AG04449 (cell line): ENCODE results near the gene HHATL.

Experiments
- CTCF ChIA-PET: fragments of 350-600 bp; formaldehyde crosslinking; extraction: SDS; loops from one replicate; lab custom pipeline; 2021; ENCODE audit warnings: antibody characterized with exemption; lab: Yijun Ruan, JAX
- POLR2A ChIA-PET: fragments of 400-600, 350-600 bp; formaldehyde crosslinking; extraction: SDS; loops from one replicate; lab custom pipeline; 2020; ENCODE audit warnings: antibody characterized with exemption, inconsistent platforms; lab: Yijun Ruan, JAX
- DNase-seq: peaks from one replicate; pipeline ENCODE4 v3.0.0-alpha.2; 2010; ENCODE audit warnings: low read depth, low spot score
- H3K4me3 ChIP-seq: 2 replicates; pipeline ENCODE4 v1.5.1; 2011; ENCODE audit warnings: low read depth, mild to moderate bottlenecking, control low read depth, low read length
- TF ChIP-seq, protein P1 (sequence below): IDR thresholded peaks from one replicate; pipeline ENCODE4 v1.5.1; 2011; ENCODE audit warnings: mild to moderate bottlenecking, moderate library complexity, low read length, control low read depth, inconsistent platforms; ENCODE audit not compliant: insufficient read depth; ENCODE audit errors: missing control alignments

HHATL gene

DNA sequence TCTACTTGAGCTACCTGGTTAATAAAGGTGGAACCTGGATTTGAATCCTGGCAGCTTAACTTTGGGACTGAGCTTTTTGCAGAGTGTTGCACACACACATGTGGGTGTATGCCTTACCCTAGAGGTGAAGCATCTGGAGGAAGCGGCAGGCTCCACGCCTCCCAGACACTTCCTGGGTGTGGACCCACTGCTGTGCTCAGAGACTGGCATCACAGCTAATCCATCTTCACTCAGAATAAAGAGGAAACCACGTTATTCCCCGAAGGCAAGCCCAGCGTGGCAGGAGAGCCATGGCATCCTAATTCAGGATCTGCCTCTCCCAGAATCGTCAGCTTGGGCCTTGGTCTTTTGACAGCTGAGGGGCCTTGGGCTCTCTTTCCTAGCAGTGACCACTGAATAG lies 45.0 kb upstream of the HHATL start:
- CTCF ChIA-PET, result interaction anchor here (1.0 to 7.8 kb wide), 4 partner anchors 9 to 96 kb away, joined by 3 to 67 read pairs (median 6); partner anchors contain the start of gene ZBTB47
- no peak for DNase-seq
- TF ChIP-seq, protein P1, sequence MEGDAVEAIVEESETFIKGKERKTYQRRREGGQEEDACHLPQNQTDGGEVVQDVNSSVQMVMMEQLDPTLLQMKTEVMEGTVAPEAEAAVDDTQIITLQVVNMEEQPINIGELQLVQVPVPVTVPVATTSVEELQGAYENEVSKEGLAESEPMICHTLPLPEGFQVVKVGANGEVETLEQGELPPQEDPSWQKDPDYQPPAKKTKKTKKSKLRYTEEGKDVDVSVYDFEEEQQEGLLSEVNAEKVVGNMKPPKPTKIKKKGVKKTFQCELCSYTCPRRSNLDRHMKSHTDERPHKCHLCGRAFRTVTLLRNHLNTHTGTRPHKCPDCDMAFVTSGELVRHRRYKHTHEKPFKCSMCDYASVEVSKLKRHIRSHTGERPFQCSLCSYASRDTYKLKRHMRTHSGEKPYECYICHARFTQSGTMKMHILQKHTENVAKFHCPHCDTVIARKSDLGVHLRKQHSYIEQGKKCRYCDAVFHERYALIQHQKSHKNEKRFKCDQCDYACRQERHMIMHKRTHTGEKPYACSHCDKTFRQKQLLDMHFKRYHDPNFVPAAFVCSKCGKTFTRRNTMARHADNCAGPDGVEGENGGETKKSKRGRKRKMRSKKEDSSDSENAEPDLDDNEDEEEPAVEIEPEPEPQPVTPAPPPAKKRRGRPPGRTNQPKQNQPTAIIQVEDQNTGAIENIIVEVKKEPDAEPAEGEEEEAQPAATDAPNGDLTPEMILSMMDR, result no peak
- POLR2A ChIA-PET, result interaction anchor here (0.5 kb wide), 1 partner anchor 64 kb away, joined by 3 read pairs; no protein-coding TSS in a partner anchor
- H3K4me3 ChIP-seq, result no peak overlapping the region

DNA sequence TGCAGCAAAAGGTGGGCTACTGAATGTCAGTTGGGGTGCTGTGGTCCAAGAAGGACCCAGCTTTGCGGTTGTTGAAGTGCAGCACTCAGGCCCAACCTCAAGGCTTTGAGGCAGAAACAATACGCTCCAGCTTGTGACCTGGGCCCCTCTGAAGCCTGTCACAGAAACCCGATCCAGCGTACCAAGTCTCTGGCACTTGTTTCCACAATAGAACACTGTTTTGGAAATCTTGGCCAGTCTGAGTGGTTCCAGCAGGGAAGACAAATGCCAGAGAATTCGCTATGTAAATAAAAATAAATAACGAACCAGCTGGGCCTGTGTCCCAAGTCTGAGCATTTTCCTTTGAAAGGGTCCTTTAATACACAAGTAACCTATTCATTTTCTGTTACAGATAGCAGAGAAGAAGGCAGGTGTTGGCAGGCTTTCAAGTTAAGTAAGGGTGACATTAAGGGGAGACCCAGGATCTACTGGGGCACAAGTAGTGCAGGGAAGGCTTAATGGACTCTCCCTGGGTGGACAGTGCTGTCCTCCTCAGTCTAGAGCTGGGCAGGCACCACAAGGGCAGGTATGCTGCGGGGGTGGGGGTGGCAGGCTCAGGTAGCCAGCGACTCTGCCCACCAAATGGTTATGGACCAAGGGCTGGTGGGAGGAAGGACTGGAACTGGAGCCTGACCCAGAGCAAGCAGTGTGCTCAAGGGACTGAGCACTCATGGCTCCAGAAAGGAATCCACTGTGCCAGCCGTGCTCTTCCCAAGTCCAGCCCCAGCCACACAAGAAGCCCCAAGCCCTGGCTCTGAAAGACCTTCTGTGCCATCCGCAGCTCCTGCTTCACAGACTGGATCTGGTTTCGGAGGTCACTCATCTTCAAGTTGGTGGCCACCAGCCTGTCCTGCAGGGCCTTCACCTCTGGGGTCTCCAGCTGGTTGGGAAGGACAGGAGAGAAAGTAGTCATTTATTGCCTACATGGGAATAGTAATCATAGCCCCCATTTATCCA lies 44.2 kb upstream of the HHATL start:
- no peak for DNase-seq

DNA sequence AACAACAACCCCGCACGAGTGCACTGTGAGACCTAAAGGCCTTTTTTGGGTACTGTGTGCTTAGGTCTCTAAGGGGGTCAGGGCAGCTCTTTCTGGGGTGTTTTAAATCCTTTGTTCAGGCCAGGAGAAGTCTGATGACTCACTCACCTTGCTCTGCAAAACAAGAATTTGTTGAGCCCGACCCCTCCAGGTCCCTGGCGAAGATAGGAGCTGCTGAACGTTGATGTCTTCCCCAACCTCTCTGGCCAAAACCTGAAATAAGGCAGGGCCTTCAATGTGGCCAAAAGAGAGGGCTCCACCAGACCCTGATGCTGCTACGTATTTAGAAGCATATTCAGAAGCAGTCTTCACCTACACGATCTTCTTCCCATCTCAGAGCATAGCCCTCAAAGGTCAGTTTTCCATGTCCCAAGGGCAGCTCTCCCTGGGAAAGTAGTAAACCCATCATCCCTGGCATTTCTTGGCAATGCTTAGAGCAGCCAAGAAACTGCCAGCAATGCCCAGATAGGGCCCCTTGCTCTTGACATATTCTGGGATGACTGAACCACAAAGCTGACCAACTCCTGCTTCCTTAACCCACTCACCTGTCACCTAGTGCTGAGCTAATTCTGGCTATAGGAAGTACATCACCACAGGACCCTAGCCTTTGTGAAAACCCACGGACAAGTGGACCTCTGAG lies 43.3 kb upstream of the HHATL start:
- ChIA-PET CTCF (interaction anchor here (0.6 to 7.8 kb wide), 21 partner anchors 10 to 499 kb away, joined by 3 to 67 read pairs (median 4); partner anchors contain the start of genes NKTR and ZBTB47), POLR2A (interaction anchor here (1.2 kb wide), 1 partner anchor 94 kb away, joined by 3 read pairs; no protein-coding TSS in a partner anchor)
- H3K4me3 ChIP-seq, result no peak overlapping the region
- TF ChIP-seq, protein P1, result no peak
- no peak for DNase-seq

More for the DNA sequence above, 44.2 kb upstream of the HHATL start:
- CTCF ChIA-PET, result interaction anchor here (1.1 to 7.8 kb wide), 7 partner anchors 10 to 199 kb away, joined by 3 to 67 read pairs (median 7); partner anchors contain the start of gene ZBTB47
- POLR2A ChIA-PET, result interaction anchor here (0.5 to 1.2 kb wide), 2 partner anchors 63 to 95 kb away, joined by 3 read pairs; no protein-coding TSS in a partner anchor
- TF ChIP-seq, protein P1, result no peak
- H3K4me3 ChIP-seq, result no peak overlapping the region

DNA sequence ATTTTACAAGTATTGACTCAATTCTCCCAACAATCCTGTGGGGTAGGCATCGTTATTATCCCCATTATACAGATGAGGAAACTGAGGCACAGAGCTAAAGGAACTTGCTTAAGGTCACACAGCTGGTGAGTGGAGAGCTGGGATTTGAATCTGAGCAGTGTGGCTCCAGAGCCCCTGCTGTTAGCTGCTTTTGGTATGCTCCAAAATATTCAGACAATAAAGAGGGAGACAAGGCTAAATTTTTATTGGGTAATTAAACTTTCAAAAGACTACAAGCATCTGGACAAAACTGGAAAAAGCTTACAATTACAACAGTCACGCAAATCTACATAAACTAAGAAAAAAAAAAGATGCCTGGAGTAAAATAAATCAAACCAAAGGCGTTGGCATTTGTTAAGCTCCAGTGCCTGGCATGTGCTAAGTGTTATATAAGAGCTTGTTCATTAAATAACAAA lies 42.7 kb upstream of the HHATL start:
- ChIA-PET CTCF (interaction anchor here (0.6 to 7.8 kb wide), 22 partner anchors 11 to 498 kb away, joined by 3 to 67 read pairs (median 4); partner anchors contain the start of genes NKTR and ZBTB47), POLR2A (interaction anchor here (1.2 kb wide), 1 partner anchor 93 kb away, joined by 3 read pairs; no protein-coding TSS in a partner anchor)
- no peak for DNase-seq
- TF ChIP-seq, protein P1, result no peak
- no peak overlapping the region for H3K4me3 ChIP-seq

DNA sequence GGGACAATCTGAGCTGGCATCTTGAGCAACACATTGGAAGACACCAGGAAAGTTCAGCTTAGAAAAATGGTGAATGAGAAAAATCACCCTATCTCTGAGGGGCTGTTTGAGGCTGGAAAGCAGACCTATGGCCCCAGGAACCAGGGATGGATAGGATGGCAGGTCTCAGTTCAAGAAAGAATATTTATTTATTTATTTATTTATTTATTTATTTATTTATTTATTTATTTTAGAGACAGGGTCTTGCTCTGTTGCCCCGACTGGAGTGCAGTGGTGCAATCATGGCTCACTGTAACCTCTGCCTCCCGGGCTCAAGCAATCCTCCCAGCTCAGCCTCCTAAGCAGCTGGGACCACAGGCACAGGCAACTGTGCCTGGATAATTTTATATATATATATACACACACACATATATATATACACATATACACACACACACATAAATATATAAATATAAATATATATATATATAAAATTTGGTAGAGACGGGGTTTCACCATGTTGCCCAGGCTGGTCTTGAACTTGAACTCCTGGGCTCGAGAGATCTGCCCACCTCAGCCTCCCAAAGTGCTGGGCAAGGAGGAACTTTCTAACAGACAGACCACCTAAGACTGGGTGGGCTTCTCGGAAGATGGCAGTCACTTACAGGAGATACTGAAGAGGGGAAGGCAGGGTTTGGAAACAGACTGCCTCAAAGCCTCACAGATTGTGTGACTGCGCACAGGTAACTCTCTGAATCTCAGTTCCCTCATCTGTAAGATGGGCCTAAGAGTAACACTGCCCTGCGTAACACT lies 40.8 kb upstream of the HHATL start:
- ChIA-PET CTCF (interaction anchor here (0.6 to 7.8 kb wide), 15 partner anchors 9 to 171 kb away, joined by 3 to 67 read pairs (median 5); partner anchors contain the start of genes NKTR and ZBTB47), POLR2A (no interaction called here)
- no peak overlapping the region for H3K4me3 ChIP-seq
- TF ChIP-seq, protein P1, result no peak
- DNase-seq, result no peak
